Esophagus squamous epithelium (tissue), 5 donors: ENCODE measurements around the gene KRTAP12-3. TPM values are rescaled to one million over a fixed set of nuclear protein-coding genes. Genes with fewer than 3 reads are reported as not detected.
"Not testable (repeated sequence)": the region's sequence is repeated elsewhere in the genome, so short reads cannot be mapped to it uniquely, and the experiment has no call there.

ENCODE experiments used
- DNase-seq: peaks from one replicate; lab custom pipeline; 2025; lab: John Stamatoyannopoulos, UW
- H3K27ac ChIP-seq, 4 donors: fragments of 200-600 bp; sonication (generic); one replicate each; pipeline ENCODE4 v1.5.1; 2016 to 2019; ENCODE audit warnings: mild to moderate bottlenecking in 1 of 4
- H3K27me3 ChIP-seq, 4 donors: fragments of 200-600 bp; sonication (generic); 1 replicate in 3 of 4; 2 replicates in 1 of 4; pipeline versions ENCODE4 v1.5.1 to v1.6.0; 2017 to 2021; ENCODE audit warnings: antibody characterized with exemption in 1 of 4
- H3K36me3 ChIP-seq, 3 donors: fragments of 200-600 bp; sonication (generic); one replicate each; pipeline ENCODE4 v1.5.1; 2016 to 2019
- H3K4me1 ChIP-seq, 3 donors: fragments of 200-600 bp; sonication (generic); one replicate each; pipeline ENCODE4 v1.5.1; 2017 to 2019
- H3K4me3 ChIP-seq, 4 donors: fragments of 200-600 bp; sonication (generic); 1 replicate in 3 of 4; 2 replicates in 1 of 4; pipeline ENCODE4 v1.5.1; 2016 to 2019; ENCODE audit warnings: mild to moderate bottlenecking in 2 of 4, moderate library complexity in 1 of 4
- H3K9me3 ChIP-seq, 3 donors: fragments of 200-600 bp; sonication (generic); one replicate each; pipeline ENCODE4 v1.5.1; 2016 to 2019
- CTCF ChIP-seq, 6 experiments: fragments of 450-650 bp in 4 of 6; fragments of 200-600 bp in 2 of 6; sonication (generic) in 2 of 6; IDR thresholded peaks; one replicate each; pipeline ENCODE4 v1.5.1; 2016 to 2019; ENCODE audit warnings: antibody characterized with exemption in 6 of 6, mild to moderate bottlenecking in 4 of 6, moderate library complexity in 4 of 6
- POLR2A ChIP-seq, 4 donors: fragments of 450-650 bp; IDR thresholded peaks; one replicate each; pipeline ENCODE4 v1.6.1; 2017; ENCODE audit warnings: antibody characterized with exemption in 4 of 4, mild to moderate bottlenecking in 4 of 4, moderate library complexity in 3 of 4
- WGBS, 2 donors: methylation state at CpG; one replicate each; pipeline ENCODE4 v1.1.5; 2018; 5-methylcytosine and 5-hydroxymethylcytosine counted together
- intact Hi-C: fragments of 100-400 bp; cut with DNase I; formaldehyde crosslinking; loops from one replicate; pipeline ENCODE4 v1.15.0; 2022
- total RNA-seq, 4 donors: library from RNA; depleted of rRNA; stranded (reverse); fragments of >200 nt; gene quantifications; one replicate each; pipeline ENCODE4 v1.1.0, GENCODE V29; 2016
- donor health status: DM: yes; HTN: yes; CAD: no.

KRTAP12-3 gene
- total RNA-seq, 4 donors from 2014 or later: not detected

GRCh38 chr21:44686843-44687561, 29.3 kb downstream of the KRTAP12-3 start:
- H3K9me3 ChIP-seq: no peaks in the 10 kb centered on the region
- intact Hi-C loops: no loop called here
- no peak for DNase-seq
- H3K4me3 ChIP-seq: no peak overlapping the region
- peaks cover 0 to 74% (median 0%) of the 10 kb centered on the region in 4 donors for H3K27me3 ChIP-seq
- no peak overlapping the region for H3K27ac ChIP-seq
- no peaks in the 10 kb centered on the region for H3K4me1 ChIP-seq
- 50 to 74% methylated on average over 17 to 21 of the region's 25 CpGs for WGBS, 2 donors
- no peak for TF ChIP-seq POLR2A (IDR thresholded peaks at IDR 0.05)
- no peak for TF ChIP-seq CTCF (IDR thresholded peaks at IDR 0.05)
- no peaks in the 10 kb centered on the region for H3K36me3 ChIP-seq

DNA sequence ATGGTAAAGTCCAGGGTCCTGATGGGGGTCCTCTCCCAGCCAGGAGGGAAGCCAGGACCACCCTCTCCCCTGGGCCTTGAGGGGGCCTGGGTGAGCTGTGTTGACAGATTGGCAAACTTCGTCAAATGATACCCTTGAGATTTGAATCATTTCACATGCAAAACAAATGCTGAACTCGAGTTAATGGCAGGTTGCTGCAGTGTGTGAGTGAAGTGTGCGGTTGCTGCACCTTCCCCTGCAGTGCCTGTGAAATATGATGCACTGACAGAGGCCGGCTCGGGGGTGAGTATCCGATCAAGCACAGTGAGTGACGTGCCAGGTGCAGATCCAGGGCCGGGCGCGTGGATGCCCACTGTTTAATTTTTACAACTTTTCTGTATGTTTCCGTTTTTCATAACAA, 29.9 kb downstream of the KRTAP12-3 start:
- intact Hi-C loops: no loop called here
- 30 to 38% methylated on average over 11 of the region's 11 CpGs for WGBS, 2 donors
- no peaks in the 10 kb centered on the region for H3K36me3 ChIP-seq
- no peaks in the 10 kb centered on the region for H3K4me1 ChIP-seq
- peaks cover 0 to 3% (median under 1%) of the 10 kb centered on the region in 3 donors for H3K9me3 ChIP-seq
- H3K27me3 ChIP-seq: peaks cover 0 to 68% (median 0%) of the 10 kb centered on the region in 4 donors
- no peak overlapping the region for H3K27ac ChIP-seq
- no peak for DNase-seq
- no peak overlapping the region for H3K4me3 ChIP-seq
- TF ChIP-seq CTCF (IDR thresholded peaks at IDR 0.05): no peak
- no peak for TF ChIP-seq POLR2A (IDR thresholded peaks at IDR 0.05)

- intact Hi-C loops, H3K36me3 ChIP-seq, H3K4me1 ChIP-seq, DNase-seq, H3K27ac ChIP-seq, H3K4me3 ChIP-seq: not testable (repeated sequence)
- Histone ChIP-seq H3K27me3 (peaks cover 0 to 62% (median 0%) of the 10 kb centered on the region in 4 donors), H3K9me3 (peaks cover 0 to 18% (median 3%) of the 10 kb centered on the region in 3 donors)
- WGBS, 2 donors: 85 to 92% methylated on average over 3 of the region's 3 CpGs
Measured at GRCh38 chr21:44689740-44690139, 32.0 kb downstream of the KRTAP12-3 start.

DNA sequence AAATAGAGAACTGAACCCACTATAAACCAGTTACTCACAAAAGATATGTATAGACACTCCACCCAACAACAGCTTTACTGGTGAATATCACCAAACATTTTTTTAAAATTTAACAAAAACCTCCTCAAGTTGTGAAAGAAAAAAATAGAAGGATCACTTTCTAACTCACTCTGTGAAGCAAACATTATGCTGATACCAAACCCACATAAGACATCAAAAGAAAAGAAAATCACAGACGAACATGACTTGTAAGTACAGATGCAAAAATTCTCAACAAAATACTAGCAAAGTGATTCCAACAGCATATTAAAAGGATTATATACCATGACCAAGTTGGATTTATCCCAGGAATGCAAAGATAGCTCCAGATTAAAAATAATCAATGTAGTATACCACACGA, 34.0 kb downstream of the KRTAP12-3 start:
- H3K9me3 ChIP-seq: peaks cover 0 to 18% (median 3%) of the 10 kb centered on the region in 3 donors
- intact Hi-C loops: no loop called here
- no peak for TF ChIP-seq CTCF (IDR thresholded peaks at IDR 0.05)
- no peak for TF ChIP-seq POLR2A (IDR thresholded peaks at IDR 0.05)
- H3K27ac ChIP-seq: no peak overlapping the region
- WGBS, 2 donors: 19 to 23% methylated on average over 2 of the region's 2 CpGs
- H3K36me3 ChIP-seq: no peaks in the 10 kb centered on the region
- H3K4me3 ChIP-seq: no peak overlapping the region
- no peaks in the 10 kb centered on the region for H3K4me1 ChIP-seq
- no peak for DNase-seq
- H3K27me3 ChIP-seq: peaks cover 0 to 69% (median 0%) of the 10 kb centered on the region in 4 donors

DNA sequence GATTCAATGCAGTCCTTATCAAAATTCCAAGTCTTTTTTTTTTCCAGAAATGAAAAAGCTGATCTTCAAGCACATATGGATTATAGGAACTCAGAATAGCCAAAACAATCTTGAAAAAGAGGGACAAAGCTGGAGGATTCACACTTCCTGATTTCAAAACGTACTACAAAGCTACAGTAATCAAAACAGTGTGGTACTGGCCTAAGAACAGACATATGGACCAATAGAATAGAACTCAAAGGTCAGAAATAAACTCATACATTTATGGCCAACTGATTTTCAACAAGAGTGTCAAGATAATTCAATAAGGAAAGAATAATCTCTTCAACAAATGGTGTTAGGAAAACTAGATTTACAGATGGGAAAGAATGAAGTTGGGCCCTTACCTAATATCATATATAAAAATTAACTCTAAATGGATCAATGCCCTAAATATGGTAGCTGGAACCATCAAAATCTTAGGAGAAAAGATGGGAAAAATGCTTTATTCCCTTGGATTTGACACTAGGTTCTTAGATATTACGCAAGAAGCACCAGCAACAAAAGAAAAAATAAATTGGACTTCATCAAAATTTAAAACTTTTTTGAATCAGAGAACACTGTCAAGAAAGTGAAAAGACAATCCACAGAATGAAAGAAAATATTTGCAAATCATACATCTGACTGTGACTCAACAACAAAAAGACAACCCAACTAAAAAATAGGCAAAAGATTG, 35.2 kb downstream of the KRTAP12-3 start:
- Histone ChIP-seq H3K4me1 (no peaks in the 10 kb centered on the region), H3K9me3 (peaks cover 0 to 18% (median 3%) of the 10 kb centered on the region in 3 donors), H3K27ac (no peak overlapping the region), H3K27me3 (peaks cover 0 to 69% (median 0%) of the 10 kb centered on the region in 4 donors), H3K36me3 (no peaks in the 10 kb centered on the region), H3K4me3 (no peak overlapping the region)
- TF ChIP-seq CTCF (IDR thresholded peaks at IDR 0.05) (no peak), POLR2A (IDR thresholded peaks at IDR 0.05) (no peak)
- DNase-seq: no peak
- WGBS, 2 donors: 50 to 63% methylated on average over 2 of the region's 2 CpGs
- intact Hi-C loops: no loop called here
